GM19468 (cell line): Measurements from ENCODE around the gene BABAM1.

Source experiments
- ATAC-seq: cut with Tn5 transposase; IDR thresholded peaks from one replicate; pipeline ENCODE4 v1.9.1; 2021; ENCODE audit warnings: mild to moderate bottlenecking, moderate library complexity, moderate number of reproducible peaks; ENCODE audit not compliant: unreplicated experiment; ENCODE audit errors: extremely low read depth

Gene BABAM1

GRCh38 chr19:17296273-17296672, 29.0 kb downstream of the BABAM1 start:
- no peak for ATAC-seq

- ATAC-seq, result no peak
These were observed 29.7 kb downstream of the BABAM1 start for GRCh38 chr19:17296976-17297375.

- ATAC-seq, result no peak
These were observed 33.9 kb downstream of the BABAM1 start for GRCh38 chr19:17300992-17301619.

GRCh38 chr19:17302391-17303166, 35.3 kb downstream of the BABAM1 start:
- no peak for ATAC-seq

GRCh38 chr19:17303167-17303939, 36.1 kb downstream of the BABAM1 start, which contains the start of gene ABHD8:
Gene ABHD8, minus strand, starts transcription at chr19:17303425. Its CDS starts 1,809 bp downstream, at chr19:17301616.
- ATAC-seq, result peak; percentile 23

GRCh38 chr19:17303940-17304267, 36.7 kb downstream of the BABAM1 start:
- no peak for ATAC-seq

- no peak for ATAC-seq
These were observed 37.4 kb downstream of the BABAM1 start for GRCh38 chr19:17304386-17305215.

GRCh38 chr19:17305216-17305516, 37.9 kb downstream of the BABAM1 start:
- no peak for ATAC-seq

- ATAC-seq, result peak; percentile 43
These were observed 38.5 kb downstream of the BABAM1 start, which contains the start of gene MRPL34 for GRCh38 chr19:17305517-17306284. Gene MRPL34, plus strand, starts transcription at chr19:17305872. Its CDS starts 21 bp downstream, at chr19:17305893.

GRCh38 chr19:17306285-17306714, 39.1 kb downstream of the BABAM1 start:
- no peak for ATAC-seq

- no peak for ATAC-seq
These were observed 40.7 kb downstream of the BABAM1 start for GRCh38 chr19:17307876-17308377.

- ATAC-seq, result no peak
These were observed 42.1 kb downstream of the BABAM1 start, which contains the start of gene DDA1 for GRCh38 chr19:17309198-17309964. Gene DDA1, plus strand, starts transcription at chr19:17309563. Its CDS starts 92 bp downstream, at chr19:17309655.

- ATAC-seq, result no peak
These were observed 42.8 kb downstream of the BABAM1 start for GRCh38 chr19:17309965-17310461.

- ATAC-seq, result no peak
These were observed 44.4 kb downstream of the BABAM1 start for GRCh38 chr19:17311455-17312188.

GRCh38 chr19:17312189-17313113, 45.2 kb downstream of the BABAM1 start:
- ATAC-seq, result no peak

- no peak for ATAC-seq
These were observed 46.9 kb downstream of the BABAM1 start for GRCh38 chr19:17314007-17314593.
